ENCODE measurements around the gene WDR35. TPM values are rescaled to one million over a fixed set of nuclear protein-coding genes. Genes with fewer than 3 reads are reported as not detected.

WDR35 gene
- total RNA-seq, 1 donor from 2014 or later = 8.7 TPM

DNA sequence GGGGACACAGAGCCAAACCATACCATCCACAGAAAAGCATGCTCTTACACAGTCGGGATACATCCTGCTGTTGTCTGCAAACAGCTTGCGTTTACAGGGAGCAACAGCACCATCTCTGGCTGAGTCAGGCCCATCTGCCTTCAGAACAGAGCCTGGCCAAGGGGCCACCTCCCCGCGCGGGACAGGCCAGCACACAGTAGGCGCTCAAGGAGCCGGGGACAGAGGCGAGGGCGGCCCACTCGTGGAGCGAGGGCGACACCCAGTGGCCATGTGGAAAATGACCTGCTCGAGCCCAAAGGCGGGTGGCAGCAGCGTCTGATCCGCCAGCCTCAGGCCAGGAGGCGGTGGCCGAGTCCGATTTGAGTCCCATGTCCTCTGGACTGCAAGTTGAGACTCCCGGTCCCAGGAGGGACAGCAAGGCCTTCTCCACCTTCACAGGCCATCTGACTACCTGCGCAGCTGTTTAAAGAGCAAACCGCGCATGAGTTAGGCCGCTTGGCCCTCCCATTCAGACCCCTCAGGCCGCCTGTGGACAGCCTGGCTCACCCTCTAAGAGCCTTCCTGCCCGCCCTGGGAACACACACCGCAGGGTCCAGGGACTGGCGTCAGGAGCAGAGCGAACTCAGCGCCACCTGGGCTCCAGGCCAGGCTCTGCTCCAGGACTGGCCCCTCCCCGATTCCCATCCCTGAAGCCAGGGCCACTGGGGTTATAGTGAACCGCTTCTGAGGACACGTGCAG, 126.4 kb downstream of the WDR35 start:
- no peaks in the 10 kb centered on the region for H3K27me3 ChIP-seq (ENCODE audit: control insufficient read depth, insufficient read depth, low read length)
- H3K36me3 ChIP-seq (ENCODE audit: control insufficient read depth, insufficient read depth, low read length) = no peaks in the 10 kb centered on the region
- FAIRE-seq = no peak
- no peak overlapping the region for H3K4me3 ChIP-seq (ENCODE audit: low read depth, low read length)
- TF ChIP-seq CTCF (IDR thresholded peaks at IDR 0.05; ENCODE audit: insufficient read depth, low read length, severe bottlenecking) = peak; percentile 95
- peak; percentile 18 for DNase-seq (ENCODE audit: low read depth)

DNA sequence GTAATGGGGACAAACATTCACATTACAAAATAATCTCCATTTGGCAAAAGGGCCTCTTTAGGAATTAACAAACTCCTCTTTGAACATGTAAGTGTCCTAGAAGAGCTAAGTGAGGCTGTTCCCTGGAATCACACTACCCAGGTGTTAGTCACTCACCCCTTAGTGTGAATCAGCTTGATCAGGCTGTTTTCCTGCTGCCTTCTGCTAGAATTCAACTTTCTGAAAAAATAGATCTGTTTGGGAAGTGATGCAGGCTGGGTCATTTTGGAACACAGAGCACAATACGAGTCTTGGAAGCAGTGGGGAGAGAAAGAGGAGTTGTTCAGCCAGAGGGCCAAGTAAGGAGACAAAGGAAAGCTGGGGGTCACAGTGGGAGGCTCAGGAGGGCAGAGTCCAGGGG, 128.1 kb downstream of the WDR35 start:
- Histone ChIP-seq H3K27me3 (ENCODE audit: control insufficient read depth, insufficient read depth, low read length) (no peaks in the 10 kb centered on the region), H3K36me3 (ENCODE audit: control insufficient read depth, insufficient read depth, low read length) (no peaks in the 10 kb centered on the region), H3K4me3 (ENCODE audit: low read depth, low read length) (no peak overlapping the region)
- TF ChIP-seq CTCF (IDR thresholded peaks at IDR 0.05; ENCODE audit: insufficient read depth, low read length, severe bottlenecking) = no peak
- peak; percentile 76 for DNase-seq (ENCODE audit: low read depth)
- FAIRE-seq = no peak

Other genes with a start within 250 kb of the WDR35 start
- 4.2 and 7.7 TPM in 2 replicates for gene TTC32, start 88.1 kb downstream of the WDR35 start, total RNA-seq
- 0.26 and 1.0 TPM in 2 replicates for gene MATN3, start 22.6 kb upstream of the WDR35 start, total RNA-seq
- 60.0 and 63.1 TPM in 2 replicates for gene LAPTM4A, start 61.5 kb upstream of the WDR35 start, total RNA-seq
- 1,084 and 1,308 TPM in 2 replicates for gene SDC1, start 235.0 kb upstream of the WDR35 start, total RNA-seq

Measured in bronchial epithelial cell (primary cell).